Upper lobe of right lung (tissue), 1 donor: ENCODE results near the gene BCL7C. TPM values are rescaled to one million over a fixed set of nuclear protein-coding genes. Genes with fewer than 3 reads are reported as not detected.

Experiments used
- ATAC-seq: fragments of 200-7000 bp; cut with Tn5 transposase; one replicate; pipeline ENCODE4 v1.9.1; 2020; ENCODE audit warnings: mild to moderate bottlenecking, moderate library complexity
- DNase-seq: peaks from one replicate; pipeline ENCODE4 v3.0.0-alpha.2; 2020
- H3K27ac ChIP-seq: fragments of 200-600 bp; one replicate; pipeline ENCODE4 v1.8.0; 2022
- H3K27me3 ChIP-seq: fragments of 200-600 bp; one replicate; pipeline ENCODE4 v1.8.0; 2022; ENCODE audit warnings: mild to moderate bottlenecking
- H3K36me3 ChIP-seq: fragments of 200-600 bp; one replicate; pipeline ENCODE4 v1.8.0; 2022
- H3K4me1 ChIP-seq: fragments of 200-600 bp; one replicate; pipeline ENCODE4 v1.8.0; 2022
- H3K4me3 ChIP-seq: fragments of 200-600 bp; one replicate; pipeline ENCODE4 v1.8.0; 2022; ENCODE audit warnings: mild to moderate bottlenecking
- H3K9me3 ChIP-seq: fragments of 200-600 bp; one replicate; pipeline ENCODE4 v1.8.0; 2022
- intact Hi-C: fragments of 100-400 bp; cut with DNase I; formaldehyde crosslinking; loops from one replicate; pipeline ENCODE4 v1.11.0; 2022
- total RNA-seq: library from RNA; stranded (reverse); fragmentation: NEBNext Ultra II Directional; extraction: Animal tissue kit (Norgen Biotek cat#: 25700); gene quantifications from one replicate; pipeline ENCODE4 v1.2.1, GENCODE V29; 2021
- TF ChIP-seq, protein P1 (sequence below): fragments of 200-600 bp; IDR thresholded peaks from one replicate; pipeline ENCODE4 v1.8.0; 2022; ENCODE audit warnings: antibody characterized with exemption
- donor health status: DM: no; HTN: yes; CAD: no; lungs with severe emphysema.

Gene BCL7C
- total RNA-seq, 1 donor from 2014 or later: 25.3 TPM

GRCh38 chr16:30889721-30890120 is 4.2 kb downstream of the BCL7C start:
- DNase-seq (no peak), ATAC-seq (no peak)
- Histone ChIP-seq H3K27ac (no peak overlapping the region), H3K36me3 (peaks cover 63% of the 10 kb centered on the region), H3K4me1 (peaks cover 15% of the 10 kb centered on the region), H3K4me3 (no peak overlapping the region), H3K27me3 (no peaks in the 10 kb centered on the region), H3K9me3 (no peaks in the 10 kb centered on the region)
- intact Hi-C loops: no loop called here
- TF ChIP-seq, protein P1, sequence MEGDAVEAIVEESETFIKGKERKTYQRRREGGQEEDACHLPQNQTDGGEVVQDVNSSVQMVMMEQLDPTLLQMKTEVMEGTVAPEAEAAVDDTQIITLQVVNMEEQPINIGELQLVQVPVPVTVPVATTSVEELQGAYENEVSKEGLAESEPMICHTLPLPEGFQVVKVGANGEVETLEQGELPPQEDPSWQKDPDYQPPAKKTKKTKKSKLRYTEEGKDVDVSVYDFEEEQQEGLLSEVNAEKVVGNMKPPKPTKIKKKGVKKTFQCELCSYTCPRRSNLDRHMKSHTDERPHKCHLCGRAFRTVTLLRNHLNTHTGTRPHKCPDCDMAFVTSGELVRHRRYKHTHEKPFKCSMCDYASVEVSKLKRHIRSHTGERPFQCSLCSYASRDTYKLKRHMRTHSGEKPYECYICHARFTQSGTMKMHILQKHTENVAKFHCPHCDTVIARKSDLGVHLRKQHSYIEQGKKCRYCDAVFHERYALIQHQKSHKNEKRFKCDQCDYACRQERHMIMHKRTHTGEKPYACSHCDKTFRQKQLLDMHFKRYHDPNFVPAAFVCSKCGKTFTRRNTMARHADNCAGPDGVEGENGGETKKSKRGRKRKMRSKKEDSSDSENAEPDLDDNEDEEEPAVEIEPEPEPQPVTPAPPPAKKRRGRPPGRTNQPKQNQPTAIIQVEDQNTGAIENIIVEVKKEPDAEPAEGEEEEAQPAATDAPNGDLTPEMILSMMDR: no peak

GRCh38 chr16:30888856-30889499 is 4.9 kb downstream of the BCL7C start:
- no peak for ATAC-seq
- intact Hi-C loops: no loop called here
- TF ChIP-seq, protein P1: no peak
- H3K27me3 ChIP-seq: no peaks in the 10 kb centered on the region
- no peak for DNase-seq
- no peaks in the 10 kb centered on the region for H3K9me3 ChIP-seq
- peaks cover 65% of the 10 kb centered on the region for H3K36me3 ChIP-seq
- H3K4me3 ChIP-seq: no peak overlapping the region
- no peak overlapping the region for H3K27ac ChIP-seq
- H3K4me1 ChIP-seq: peaks cover 10% of the 10 kb centered on the region

DNA sequence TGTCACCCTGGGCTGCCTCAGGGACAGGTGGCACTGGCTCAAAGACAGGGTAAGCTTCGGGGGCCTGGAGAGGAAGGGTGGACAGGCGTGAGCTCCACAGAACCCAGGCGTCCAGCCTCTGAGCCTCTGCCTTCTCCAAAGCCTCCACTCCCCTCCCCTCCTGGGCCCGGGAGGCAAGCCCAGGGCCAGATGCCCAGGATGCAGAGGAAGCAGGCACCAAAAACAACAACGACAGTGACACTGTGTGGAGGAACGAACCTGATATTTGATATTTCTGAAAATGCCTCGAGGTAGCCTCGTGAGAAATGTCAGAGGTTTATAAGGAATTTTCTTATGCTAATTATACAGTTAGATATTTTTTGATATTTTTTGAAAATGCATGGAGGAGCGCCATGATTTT is 6.0 kb downstream of the BCL7C start:
- no peak for ATAC-seq
- intact Hi-C loops: no loop called here
- TF ChIP-seq, protein P1: no peak
- peaks cover 65% of the 10 kb centered on the region for H3K36me3 ChIP-seq
- no peak overlapping the region for H3K4me3 ChIP-seq
- H3K4me1 ChIP-seq: peaks cover 5% of the 10 kb centered on the region
- H3K9me3 ChIP-seq: no peaks in the 10 kb centered on the region
- no peak for DNase-seq
- H3K27ac ChIP-seq: no peak overlapping the region
- no peaks in the 10 kb centered on the region for H3K27me3 ChIP-seq

DNA sequence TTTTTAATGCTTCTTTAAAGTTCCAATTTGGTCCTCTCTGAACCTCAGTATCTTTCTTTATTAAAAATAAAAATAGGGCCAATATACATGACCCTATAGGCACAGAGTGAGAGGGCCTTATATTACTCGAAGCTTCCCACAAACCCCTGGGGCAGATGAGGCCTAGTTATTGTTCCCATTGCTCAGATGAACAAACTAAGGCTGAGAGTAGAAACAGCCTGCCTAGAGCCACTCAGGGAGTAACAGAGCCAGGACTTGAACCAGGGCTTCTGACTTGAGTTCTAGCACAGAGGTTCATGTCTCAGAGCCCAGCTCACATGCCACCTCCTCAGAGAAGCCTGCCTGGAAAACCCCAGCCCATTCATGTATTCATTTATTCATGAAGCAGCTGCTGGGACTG is 7.7 kb downstream of the BCL7C start:
- Histone ChIP-seq H3K9me3 (no peaks in the 10 kb centered on the region), H3K27me3 (no peaks in the 10 kb centered on the region), H3K36me3 (peaks cover 59% of the 10 kb centered on the region), H3K27ac (no peak overlapping the region), H3K4me1 (no peaks in the 10 kb centered on the region), H3K4me3 (no peak overlapping the region)
- TF ChIP-seq, protein P1: no peak
- intact Hi-C loops: no loop called here
- ATAC-seq (no peak), DNase-seq (no peak)

GRCh38 chr16:30885196-30885595 is 8.7 kb downstream of the BCL7C start:
- Histone ChIP-seq H3K27me3 (no peaks in the 10 kb centered on the region), H3K36me3 (peaks cover 54% of the 10 kb centered on the region), H3K9me3 (no peaks in the 10 kb centered on the region), H3K27ac (no peak overlapping the region), H3K4me1 (no peaks in the 10 kb centered on the region), H3K4me3 (no peak overlapping the region)
- DNase-seq (no peak), ATAC-seq (no peak)
- TF ChIP-seq, protein P1: no peak
- intact Hi-C loops: no loop called here

- Histone ChIP-seq H3K9me3 (no peaks in the 10 kb centered on the region), H3K4me1 (no peaks in the 10 kb centered on the region), H3K36me3 (peaks cover 50% of the 10 kb centered on the region), H3K4me3 (no peak overlapping the region), H3K27ac (no peak overlapping the region), H3K27me3 (no peaks in the 10 kb centered on the region)
- DNase-seq (no peak), ATAC-seq (no peak)
- TF ChIP-seq, protein P1: no peak
- intact Hi-C loops: no loop called here
These were observed 9.1 kb downstream of the BCL7C start for GRCh38 chr16:30884760-30885159.
